Measurements from ENCODE around the gene UBR7.
A peak's percentile ranks its signal among the peaks of the same experiment; 100 is the strongest.

UBR7 gene

DNA sequence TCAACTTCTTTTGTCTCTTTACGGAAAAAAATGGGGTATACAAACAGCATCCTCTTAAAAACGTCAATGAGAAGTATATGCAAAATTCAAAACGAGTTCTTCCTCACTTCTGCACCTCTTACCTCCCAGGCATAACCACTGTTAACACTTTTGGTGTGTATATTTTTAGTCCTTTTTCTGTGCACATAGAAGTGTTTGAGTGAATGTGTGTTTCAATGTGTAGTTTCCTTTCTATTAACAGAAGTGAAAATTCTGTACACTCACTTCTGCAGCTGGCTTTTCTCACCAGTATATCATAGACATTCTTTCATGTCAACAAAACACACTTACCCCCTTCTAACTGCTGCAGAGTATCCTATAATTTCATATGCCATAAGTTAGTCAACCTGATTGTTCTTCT, 5.4 kb downstream of the UBR7 start:
- no peak overlapping the region for H3K27ac ChIP-seq
- TF ChIP-seq ZFX (IDR thresholded peaks at IDR 0.05) (no peak), CTCF (conservative IDR thresholded peaks at IDR 0.05) (no peak)

GRCh38 chr14:93214598-93214997, 7.5 kb downstream of the UBR7 start:
- TF ChIP-seq CTCF (conservative IDR thresholded peaks at IDR 0.05) (no peak), ZFX (IDR thresholded peaks at IDR 0.05) (no peak)
- no peak overlapping the region for H3K27ac ChIP-seq

- H3K27ac ChIP-seq = no peak overlapping the region
- TF ChIP-seq CTCF (conservative IDR thresholded peaks at IDR 0.05) (peak; percentile 87), ZFX (IDR thresholded peaks at IDR 0.05) (no peak)
These were observed 12.2 kb downstream of the UBR7 start for GRCh38 chr14:93219103-93219726.

GRCh38 chr14:93220509-93220908, 13.5 kb downstream of the UBR7 start:
- no peak overlapping the region for H3K27ac ChIP-seq
- TF ChIP-seq CTCF (conservative IDR thresholded peaks at IDR 0.05) (no peak), ZFX (IDR thresholded peaks at IDR 0.05) (no peak)

DNA sequence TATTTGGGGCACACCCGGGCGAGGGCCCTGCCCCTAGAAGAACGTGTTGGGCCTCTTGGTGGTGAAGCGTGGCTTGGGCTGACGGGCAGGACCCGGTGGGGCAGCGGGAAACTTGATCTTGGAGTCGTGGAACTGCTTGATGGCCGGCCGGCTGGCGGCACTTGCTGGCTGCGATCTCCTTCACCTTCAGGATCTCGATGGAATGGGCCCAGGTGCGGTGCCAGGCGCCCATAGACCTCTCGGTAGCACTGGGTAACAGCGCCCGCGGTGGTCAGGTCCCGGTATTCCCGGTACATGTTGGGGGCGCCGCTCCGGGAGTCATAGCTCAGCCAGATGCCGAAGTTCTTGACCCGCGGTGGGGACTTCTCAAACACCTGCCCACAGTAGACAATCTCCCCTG, 16.5 kb downstream of the UBR7 start:
- TF ChIP-seq CTCF (conservative IDR thresholded peaks at IDR 0.05) = no peak
- no peak overlapping the region for H3K27ac ChIP-seq

GRCh38 chr14:93228550-93228949, 21.5 kb downstream of the UBR7 start:
- TF ChIP-seq ZFX (IDR thresholded peaks at IDR 0.05) = no peak
- no peak for TF ChIP-seq CTCF (conservative IDR thresholded peaks at IDR 0.05)
- H3K27ac ChIP-seq = no peak overlapping the region

GRCh38 chr14:93230539-93230938, 23.5 kb downstream of the UBR7 start:
- TF ChIP-seq ZFX (IDR thresholded peaks at IDR 0.05) (no peak), CTCF (conservative IDR thresholded peaks at IDR 0.05) (no peak)
- no peak overlapping the region for H3K27ac ChIP-seq
